ENCODE results near the gene MEIS1.

The MEIS1 gene

GRCh38 chr2:66571918-66572317, 137.0 kb downstream of the MEIS1 start:
- DNase-seq, result no peak

GRCh38 chr2:66572391-66572790, 137.5 kb downstream of the MEIS1 start:
- no peak for DNase-seq

- no peak for DNase-seq
These were observed 138.5 kb downstream of the MEIS1 start for GRCh38 chr2:66573416-66573815.

DNA sequence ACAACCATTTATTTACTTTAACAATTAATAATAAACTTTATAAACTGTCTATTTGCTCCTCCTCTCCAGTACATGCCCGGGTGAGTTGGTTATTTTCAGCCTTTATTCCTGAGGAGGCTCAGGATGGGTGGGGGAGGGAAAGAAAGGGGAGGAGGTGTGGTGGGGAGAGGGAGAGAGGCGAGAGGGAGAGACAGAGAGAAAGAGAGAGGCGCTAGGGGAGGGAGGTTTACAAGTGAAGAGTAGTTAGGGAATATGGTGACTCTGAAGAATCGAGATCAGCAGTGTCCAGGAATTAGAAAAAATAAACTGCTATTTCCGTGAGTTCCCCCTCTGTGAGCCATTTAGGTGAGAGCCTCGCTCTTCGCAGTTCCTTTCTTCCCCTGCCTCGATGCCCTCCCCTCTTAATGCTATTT, 138.9 kb downstream of the MEIS1 start:
- no peak for DNase-seq

DNA sequence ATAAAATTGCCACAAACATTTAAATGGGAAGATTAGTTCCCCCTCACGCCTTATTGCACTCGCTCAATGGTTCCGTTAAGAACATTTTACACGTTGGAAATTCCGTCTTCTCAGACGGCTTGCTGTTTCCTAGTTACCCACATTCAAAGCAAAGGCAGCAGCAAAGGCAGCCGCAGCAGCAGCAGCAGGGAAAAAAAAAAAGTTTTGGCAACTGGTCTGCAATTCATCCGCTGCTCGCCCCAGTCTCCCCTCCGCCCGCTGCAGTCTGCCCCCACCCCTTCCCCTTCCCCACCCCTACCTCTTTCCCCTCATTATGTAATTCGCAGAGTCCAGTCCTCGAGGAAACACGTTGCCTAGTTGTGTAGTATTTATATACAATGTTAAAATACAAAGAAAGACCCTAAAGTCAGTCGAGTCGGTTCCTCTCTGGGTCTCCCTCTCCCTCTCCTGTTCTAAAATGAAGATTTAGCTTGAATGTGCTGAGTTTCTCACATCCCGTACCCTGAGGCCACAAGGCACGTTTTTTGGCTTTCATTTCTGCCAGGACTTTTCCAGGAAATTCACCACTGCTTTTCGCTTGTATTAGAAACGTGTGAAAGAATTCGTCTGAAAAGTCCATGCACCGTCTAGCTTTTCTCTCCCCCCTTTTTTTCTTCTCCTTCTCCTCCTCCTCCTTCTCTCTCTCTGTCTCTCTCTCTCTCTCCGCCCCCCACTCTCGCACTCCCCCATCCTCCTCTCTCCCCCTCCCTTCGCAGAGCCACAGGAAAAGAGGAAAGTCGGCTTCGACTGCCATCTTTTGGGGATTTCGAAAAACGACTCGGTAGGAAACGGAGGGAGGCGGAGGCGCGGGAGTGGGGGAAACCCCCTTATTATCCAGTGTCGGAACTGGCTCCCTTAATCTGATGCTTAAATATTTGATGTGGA, 140.0 kb downstream of the MEIS1 start:
- DNase-seq, result no peak

DNA sequence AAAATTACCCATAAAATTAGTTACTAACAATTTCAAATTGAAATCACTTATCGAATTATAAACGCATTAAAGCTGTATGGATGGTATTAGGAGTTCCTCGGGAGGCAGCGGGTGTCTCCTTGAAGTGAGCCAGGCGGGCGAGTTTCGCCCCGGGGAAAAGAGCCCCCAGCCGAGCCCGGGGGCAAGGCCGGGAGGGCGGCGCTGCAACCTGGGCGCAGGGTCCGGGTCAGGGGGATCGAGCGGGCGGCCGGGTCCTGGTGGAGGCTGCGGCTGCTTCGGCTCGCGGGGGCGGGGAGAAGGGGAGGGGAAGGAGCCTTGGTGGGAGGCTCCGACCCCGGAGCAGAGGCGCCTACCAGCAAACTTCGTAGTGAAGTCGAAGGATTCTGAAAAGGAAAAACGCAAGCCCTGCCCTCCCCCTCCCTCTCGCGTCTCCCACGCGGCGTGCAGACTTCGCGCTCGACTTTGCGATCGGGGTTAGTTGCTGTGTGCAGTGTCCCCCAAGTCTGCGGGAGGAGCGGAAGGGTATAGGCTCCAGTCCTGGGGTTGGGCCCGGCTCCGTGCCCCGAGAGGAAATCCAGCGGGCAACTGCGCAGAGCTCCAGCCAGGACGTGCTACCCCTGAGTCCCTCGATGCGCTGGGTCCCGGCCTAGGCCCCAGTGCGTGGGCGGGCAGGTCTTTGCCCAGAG, 140.8 kb downstream of the MEIS1 start:
- no peak for DNase-seq

- DNase-seq, result no peak
These were observed 141.3 kb downstream of the MEIS1 start for GRCh38 chr2:66576311-66576560.

DNA sequence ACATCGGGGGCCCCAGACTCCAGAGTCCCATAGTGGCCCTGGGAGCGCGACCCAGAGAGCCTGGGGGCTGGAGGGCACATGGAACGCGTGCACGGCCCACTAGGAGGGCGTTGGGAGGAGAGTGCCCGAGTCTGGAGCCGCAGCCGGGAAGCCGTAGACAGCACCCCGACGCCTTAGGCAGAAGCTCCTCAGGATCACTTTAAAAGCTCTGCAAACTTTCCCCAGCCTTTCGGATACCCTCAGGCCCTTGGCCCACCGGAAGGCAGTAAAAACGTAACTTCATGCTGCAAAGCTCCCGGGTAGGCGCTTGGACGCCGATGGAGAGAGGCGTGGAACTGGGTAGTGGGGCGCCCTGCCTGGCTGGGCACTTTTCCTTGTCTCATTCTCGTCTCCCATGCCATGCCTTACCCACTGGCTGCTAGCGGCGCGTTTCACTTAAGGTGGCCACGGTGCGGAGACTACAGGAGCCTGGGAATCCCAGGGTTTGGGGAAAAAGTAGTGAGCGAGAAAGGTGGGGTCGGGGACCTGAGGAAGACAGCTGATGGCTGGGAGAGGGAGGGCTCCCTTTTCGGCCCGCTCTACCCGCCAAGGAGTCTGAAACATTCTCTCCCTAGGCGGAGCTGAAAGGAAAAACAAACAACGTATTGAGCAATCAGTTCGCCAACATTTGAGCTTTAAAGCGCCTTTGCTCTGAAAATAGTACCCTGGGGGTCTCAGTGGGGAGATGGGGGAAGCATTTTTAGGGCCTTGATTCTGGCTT, 141.8 kb downstream of the MEIS1 start:
- DNase-seq, result no peak

GRCh38 chr2:66577321-66578053, 142.6 kb downstream of the MEIS1 start:
- no peak for DNase-seq

DNA sequence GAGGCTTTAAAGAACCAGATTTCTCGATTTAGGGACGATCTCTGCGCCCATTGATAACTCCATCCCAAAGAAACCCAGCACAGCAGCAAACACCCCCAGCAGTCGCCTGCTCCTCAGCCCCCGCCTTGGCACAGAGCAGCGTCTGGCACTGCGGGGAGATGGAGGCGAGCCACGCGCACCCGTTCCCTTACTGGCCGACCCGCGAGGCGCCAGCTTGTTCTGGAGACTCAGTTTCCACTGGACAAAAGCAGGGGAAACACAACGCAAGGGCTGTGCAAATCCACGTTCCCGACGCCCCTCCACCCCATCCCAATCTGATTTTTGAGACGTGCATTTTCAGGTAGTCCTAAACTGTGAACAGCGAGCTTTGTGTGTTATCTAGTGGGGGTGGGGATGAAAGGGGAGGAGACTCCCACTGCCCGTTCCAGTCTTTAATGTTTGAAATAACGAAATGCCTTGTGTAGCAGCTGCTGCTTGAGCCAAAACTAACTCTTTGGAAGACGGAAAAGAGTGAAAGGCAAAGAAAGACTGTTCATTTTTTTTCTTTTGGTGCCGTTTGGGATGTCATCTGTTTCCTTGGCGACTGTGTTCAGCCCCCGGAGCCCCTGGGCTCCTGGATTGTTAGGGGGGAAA, 143.2 kb downstream of the MEIS1 start:
- DNase-seq, result no peak

- no peak for DNase-seq
These were observed 143.8 kb downstream of the MEIS1 start for GRCh38 chr2:66578687-66579106.

DNA sequence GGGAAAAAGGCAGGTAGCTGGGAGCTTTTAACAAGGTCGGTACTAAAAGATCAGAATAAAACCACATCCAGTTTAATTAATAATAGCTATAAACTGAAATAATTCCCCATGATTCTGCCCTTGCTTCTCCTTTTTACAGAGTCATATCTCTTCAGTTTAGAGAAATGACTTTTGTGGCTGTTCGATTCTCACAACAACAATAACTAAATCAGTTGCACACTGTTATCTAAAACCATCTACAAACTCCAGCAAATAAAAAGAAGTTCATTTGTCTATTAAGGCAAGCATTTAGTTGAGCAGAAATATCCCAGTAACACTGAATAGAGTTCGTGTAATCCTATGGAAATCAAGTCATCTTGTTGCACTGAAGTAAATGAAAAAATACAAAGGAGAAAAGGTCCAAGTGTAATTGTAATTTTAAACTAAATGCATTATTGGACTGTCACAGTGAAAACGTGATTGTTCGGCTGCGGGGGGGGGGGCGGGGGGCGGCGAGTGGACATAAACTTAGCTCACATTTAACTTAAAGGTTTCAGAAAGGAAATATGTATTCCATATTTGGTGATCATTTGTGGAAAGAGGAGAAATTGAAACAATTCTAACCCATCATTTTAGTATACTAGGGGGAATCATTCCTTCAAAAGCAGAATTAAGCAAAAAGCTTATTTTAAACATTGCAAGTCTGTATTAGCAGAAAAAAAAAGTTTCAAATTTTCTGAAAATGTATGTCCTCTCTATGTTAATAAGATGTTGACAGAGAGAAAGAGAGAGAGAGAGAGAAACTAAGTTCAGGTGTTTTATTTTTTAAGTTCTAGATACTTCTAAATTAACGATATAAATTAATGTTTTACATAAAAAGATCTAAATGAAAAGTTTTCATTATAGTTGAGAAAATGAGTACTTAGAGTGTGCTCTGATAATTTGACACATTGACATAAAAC, 144.5 kb downstream of the MEIS1 start:
- DNase-seq, result no peak

DNA sequence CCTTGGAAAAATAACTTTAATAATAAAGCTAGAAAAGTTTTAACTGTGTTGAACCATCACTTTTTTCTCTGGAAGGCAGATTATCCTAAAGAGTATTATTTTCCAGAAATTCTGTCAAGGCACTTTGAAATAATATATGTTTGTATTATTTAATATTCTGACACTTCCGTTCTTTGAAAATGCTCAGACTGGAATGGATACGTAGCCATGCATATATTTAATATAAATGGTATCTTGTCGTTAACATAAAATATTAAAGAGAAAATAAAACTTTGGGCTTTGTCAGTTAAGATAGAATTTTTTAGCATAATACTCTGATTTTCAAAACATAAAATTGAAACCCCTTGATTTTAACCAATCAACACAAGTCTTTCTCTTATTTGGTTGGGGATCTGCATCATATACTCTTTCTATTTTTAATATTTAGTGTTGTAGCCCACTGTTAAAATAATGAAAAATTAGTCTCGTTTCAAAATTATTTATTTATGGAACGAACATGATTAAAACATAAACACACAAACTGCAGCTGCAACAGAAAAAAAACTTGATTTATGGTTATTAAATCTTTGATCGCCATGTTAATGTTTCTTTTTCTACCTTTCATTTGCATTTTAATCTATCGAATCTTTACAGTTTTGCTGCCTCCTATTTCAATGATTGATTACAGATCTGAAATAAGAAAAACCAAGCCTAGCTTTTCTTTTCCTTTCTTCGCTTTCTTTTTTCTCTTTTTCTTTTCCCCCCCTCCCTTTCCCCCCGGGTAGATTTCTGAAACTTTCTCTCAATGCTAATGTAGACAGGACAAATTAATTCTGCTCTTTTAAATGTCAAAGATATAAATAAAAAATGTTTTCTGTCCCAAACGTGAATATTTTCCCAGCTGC, 145.5 kb downstream of the MEIS1 start:
- no peak for DNase-seq

GRCh38 chr2:66581339-66582103, 146.6 kb downstream of the MEIS1 start:
- no peak for DNase-seq

GRCh38 chr2:66582104-66582986, 147.4 kb downstream of the MEIS1 start:
- DNase-seq, result no peak

DNA sequence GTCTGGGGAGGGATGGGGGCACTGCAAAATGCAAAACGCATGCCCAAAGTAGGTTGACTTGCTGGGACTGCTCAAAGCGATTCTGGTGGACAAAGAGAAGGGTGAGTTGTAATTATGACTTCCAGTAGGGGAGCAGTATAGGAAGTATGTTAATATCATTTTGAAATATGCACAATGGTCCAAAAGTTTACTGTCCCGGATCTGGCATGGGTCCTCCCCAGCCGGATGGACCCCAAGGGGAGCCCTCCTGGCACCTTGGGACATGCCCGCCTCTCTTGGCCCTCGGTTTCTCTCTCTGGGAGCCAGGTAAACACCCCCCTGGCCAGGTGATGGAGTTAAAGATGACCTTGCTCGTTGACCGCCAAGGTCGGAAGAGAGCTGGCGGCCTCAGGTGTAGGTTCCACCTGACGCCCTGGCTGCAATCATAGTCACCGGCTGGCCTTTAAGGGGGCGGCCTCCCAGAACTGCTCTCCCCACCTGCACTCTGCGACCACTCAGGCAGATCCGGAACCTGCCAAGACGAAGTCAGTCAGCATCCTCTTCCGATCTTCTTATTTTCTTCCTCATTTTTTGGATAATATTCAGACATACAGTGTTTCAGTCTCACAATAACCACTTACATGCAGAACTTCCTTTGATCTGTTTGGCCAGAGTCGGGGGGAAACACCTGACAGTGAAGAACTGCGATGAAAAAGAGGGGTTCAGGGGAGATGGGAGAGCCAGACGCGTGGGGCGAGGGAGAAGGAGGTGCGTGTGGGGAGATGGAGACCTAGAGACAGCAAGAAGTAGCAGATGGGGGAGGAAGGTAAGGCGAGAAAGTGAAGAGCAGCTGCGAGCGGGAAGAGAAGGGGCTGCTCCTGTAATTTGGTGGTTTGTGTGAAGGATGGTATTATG, 148.3 kb downstream of the MEIS1 start:
- no peak for DNase-seq

GRCh38 chr2:66583881-66584280, 149.0 kb downstream of the MEIS1 start:
- DNase-seq, result no peak
